ENCODE results near the gene NTRK3. TPM values are rescaled to one million over a fixed set of nuclear protein-coding genes. Genes with fewer than 3 reads are reported as not detected.

NTRK3 gene
- total RNA-seq, 4 donors from 2014 or later: 5.3 to 11.7 (median 6.3) TPM

DNA sequence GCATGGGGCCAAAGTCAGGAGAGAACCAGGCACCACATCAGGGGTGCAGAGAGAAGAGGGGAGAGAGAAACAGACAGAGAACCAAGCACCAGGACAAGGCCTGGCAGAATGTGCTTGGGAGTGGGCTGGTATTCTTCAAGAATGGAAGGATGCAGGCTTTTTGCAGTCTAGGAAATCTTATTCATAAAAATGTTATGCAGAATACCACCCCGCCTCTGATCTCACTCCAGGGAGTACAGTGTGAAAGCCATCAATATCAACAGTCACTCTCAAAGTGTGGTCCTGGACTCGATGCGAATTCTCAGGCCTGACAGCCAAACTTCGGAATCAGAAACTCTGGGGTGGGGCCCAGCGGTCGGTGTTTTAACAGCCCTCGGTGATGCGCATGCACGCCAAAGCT, 16.9 kb downstream of the NTRK3 start:
- DNase-seq (ENCODE audit: low spot score in 2 of 2): no peak
- Histone ChIP-seq H3K27ac (no peak overlapping the region), H3K36me3 (no peaks in the 10 kb centered on the region), H3K27me3 (peaks cover 4% of the 10 kb centered on the region), H3K9me3 (no peaks in the 10 kb centered on the region), H3K4me1 (no peaks in the 10 kb centered on the region), H3K4me3 (no peak overlapping the region)
- TF ChIP-seq, protein P1, sequence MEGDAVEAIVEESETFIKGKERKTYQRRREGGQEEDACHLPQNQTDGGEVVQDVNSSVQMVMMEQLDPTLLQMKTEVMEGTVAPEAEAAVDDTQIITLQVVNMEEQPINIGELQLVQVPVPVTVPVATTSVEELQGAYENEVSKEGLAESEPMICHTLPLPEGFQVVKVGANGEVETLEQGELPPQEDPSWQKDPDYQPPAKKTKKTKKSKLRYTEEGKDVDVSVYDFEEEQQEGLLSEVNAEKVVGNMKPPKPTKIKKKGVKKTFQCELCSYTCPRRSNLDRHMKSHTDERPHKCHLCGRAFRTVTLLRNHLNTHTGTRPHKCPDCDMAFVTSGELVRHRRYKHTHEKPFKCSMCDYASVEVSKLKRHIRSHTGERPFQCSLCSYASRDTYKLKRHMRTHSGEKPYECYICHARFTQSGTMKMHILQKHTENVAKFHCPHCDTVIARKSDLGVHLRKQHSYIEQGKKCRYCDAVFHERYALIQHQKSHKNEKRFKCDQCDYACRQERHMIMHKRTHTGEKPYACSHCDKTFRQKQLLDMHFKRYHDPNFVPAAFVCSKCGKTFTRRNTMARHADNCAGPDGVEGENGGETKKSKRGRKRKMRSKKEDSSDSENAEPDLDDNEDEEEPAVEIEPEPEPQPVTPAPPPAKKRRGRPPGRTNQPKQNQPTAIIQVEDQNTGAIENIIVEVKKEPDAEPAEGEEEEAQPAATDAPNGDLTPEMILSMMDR (IDR thresholded peaks at IDR 0.05): no peak
- TF ChIP-seq EP300 (IDR thresholded peaks at IDR 0.05) (no peak), POLR2A (IDR thresholded peaks at IDR 0.05) (no peak), POLR2AphosphoS5 (IDR thresholded peaks at IDR 0.05) (no peak)
- WGBS: 78% methylated on average over 9 of the region's 9 CpGs

DNA sequence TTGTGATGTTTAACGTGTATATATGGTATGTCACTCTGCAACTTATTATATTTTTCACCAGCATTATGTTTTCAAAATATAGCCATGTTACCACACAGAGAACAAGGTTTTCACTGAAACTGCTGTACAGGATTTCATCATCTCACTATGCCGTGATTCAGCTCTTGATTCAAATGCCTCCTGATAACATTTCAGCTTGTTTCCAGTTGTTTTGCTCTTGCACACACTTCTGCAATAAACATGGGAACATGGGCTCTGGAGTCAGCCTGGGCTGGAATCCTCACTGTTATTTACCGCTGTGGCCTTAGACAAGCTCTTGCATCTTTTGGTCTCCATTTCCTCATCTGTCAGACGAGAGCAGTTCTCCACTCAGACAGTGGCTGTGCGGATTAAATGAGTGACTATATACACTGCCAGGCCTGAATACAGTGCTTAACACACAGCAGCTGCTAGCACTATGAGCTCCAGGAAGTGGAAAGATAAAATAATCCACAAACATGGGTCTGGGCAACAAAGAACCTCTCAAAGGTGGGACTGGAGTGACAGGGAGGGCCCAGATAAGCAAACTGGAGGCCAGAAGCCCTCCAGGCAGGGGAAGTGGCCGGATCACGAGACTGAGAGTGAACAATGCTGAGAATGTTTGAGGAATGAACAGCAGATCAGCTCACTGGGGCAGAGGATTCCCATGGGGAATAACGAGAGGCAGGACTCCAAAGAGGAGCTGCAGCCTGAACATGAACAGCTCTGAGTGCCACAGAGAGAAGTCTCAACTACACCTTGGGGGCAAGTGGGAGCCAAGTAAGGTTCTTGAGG, 17.7 kb downstream of the NTRK3 start:
- WGBS: 63% methylated on average over 8 of the region's 8 CpGs

DNA sequence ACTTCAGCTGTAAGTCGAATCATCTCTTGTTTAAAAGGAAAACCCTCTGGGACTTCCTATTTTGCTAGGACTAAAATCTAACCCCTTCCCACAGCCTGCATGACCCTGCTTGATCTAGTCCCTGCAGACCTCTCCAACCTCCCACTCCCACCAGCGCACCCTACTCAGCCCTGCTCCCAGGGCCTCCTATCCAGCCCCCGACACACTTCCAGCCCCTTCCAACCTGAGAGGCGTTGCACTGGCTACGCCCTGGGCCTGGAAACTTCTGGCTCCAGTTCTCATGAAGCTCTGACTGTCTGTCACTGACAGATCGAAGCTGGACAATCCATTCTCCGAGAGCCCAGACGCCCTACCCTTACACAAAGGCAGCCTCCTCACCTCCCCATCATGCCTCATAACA, 21.8 kb downstream of the NTRK3 start:
- Histone ChIP-seq H3K27me3 (peaks cover 2% of the 10 kb centered on the region), H3K4me3 (no peak overlapping the region), H3K27ac (no peak overlapping the region), H3K36me3 (no peaks in the 10 kb centered on the region), H3K9me3 (no peaks in the 10 kb centered on the region), H3K4me1 (no peaks in the 10 kb centered on the region)
- DNase-seq (ENCODE audit: low spot score in 2 of 2): no peak
- 92% methylated on average over 8 of the region's 8 CpGs for WGBS
- TF ChIP-seq POLR2AphosphoS5 (IDR thresholded peaks at IDR 0.05): no peak
- TF ChIP-seq, protein P1 (IDR thresholded peaks at IDR 0.05): no peak
- TF ChIP-seq POLR2A (IDR thresholded peaks at IDR 0.05): no peak
- no peak for TF ChIP-seq EP300 (IDR thresholded peaks at IDR 0.05)

More for the DNA sequence above, 17.7 kb downstream of the NTRK3 start:
- no peak overlapping the region for H3K4me3 ChIP-seq
- peaks cover 4% of the 10 kb centered on the region for H3K27me3 ChIP-seq
- no peaks in the 10 kb centered on the region for H3K36me3 ChIP-seq
- H3K9me3 ChIP-seq: no peaks in the 10 kb centered on the region
- H3K4me1 ChIP-seq: no peaks in the 10 kb centered on the region
- no peak overlapping the region for H3K27ac ChIP-seq
- TF ChIP-seq POLR2A (IDR thresholded peaks at IDR 0.05) (no peak), POLR2AphosphoS5 (IDR thresholded peaks at IDR 0.05) (no peak)
- DNase-seq (ENCODE audit: low spot score in 2 of 2): no peak

DNA sequence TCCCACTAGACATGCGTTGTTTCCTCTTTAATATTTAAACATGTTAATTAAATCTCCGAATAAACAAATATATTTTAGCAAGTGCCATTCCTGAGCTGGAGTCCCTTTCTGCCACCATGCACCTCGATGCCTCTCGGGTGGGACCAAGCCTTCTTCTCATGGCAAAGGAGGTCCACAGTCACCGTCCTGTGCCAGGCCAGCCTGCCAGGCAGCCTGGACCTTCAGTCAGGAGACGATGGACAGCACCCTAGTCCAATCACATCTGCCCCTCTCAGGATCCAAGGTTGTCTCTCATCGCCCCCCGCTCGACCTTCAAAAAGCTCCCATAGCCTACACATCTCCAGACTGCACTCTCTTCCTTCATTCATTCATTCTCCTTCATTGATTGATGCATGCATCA, 22.6 kb downstream of the NTRK3 start:
- no peaks in the 10 kb centered on the region for H3K9me3 ChIP-seq
- 95% methylated on average over 9 of the region's 9 CpGs for WGBS

DNA sequence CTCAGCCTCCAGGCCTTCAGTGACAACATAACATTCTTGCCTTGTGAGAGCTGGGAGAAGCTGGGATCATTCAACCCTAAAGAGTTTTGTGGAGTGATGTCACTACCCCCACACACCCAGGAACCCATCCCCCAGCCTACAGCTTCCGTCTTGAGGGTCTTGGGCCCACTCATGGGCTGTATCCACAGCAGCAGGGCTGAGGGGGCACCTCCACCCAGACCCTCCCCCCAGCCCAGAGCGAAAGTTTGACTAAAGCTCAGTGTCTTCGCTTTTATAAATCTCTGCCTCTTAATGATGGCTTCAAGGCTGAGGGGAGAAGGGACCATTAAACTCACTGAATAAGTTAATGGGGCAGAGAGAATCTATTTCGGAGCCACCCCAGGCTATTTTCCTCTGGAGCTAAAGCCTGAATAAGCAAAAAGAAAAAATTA, 23.8 kb downstream of the NTRK3 start:
- no peak for TF ChIP-seq POLR2AphosphoS5 (IDR thresholded peaks at IDR 0.05)
- TF ChIP-seq EP300 (IDR thresholded peaks at IDR 0.05): no peak
- TF ChIP-seq POLR2A (IDR thresholded peaks at IDR 0.05): no peak
- TF ChIP-seq, protein P1 (IDR thresholded peaks at IDR 0.05): no peak
- 87% methylated on average over 4 of the region's 4 CpGs for WGBS
- DNase-seq (ENCODE audit: low spot score in 2 of 2): no peak

More for the DNA sequence above, 22.6 kb downstream of the NTRK3 start:
- Histone ChIP-seq H3K27me3 (peaks cover 2% of the 10 kb centered on the region), H3K36me3 (no peaks in the 10 kb centered on the region), H3K4me1 (no peaks in the 10 kb centered on the region), H3K27ac (no peak overlapping the region), H3K4me3 (no peak overlapping the region)
- no peak for TF ChIP-seq POLR2A (IDR thresholded peaks at IDR 0.05)
- no peak for DNase-seq (ENCODE audit: low spot score in 2 of 2)

DNA sequence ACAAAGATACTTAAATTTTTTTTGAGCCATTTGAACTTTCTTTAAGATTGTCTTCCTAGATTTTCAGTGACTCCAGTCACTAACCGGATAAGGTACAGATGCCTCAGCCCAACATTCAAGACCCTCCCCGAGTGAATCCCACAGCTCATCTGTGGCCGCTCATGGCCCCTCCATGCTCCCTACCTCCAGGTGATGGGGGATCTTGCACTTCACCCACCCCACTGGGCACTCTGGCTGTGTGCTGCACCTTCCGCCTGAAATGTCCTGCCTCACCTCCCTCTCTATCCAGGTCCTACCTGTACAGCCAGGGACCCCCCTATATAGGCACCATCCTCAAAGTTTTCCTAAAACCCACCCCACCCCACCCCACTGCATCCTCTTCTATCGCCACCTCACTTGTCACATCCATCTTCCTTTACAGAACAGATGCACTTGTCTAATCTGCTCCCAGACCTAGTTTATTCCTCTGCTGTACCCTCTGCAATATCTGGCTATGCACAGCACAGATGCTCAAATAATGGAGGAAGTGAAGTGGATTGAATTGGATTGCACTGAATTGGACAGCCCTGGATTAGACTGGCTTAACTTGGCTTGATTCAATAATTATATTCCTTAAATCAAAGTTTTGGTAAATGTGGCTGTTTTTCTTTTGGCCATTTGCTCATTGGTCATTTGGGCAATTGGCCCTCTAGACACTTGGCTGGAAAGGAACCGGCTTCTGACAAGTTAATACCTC, 24.5 kb downstream of the NTRK3 start:
- Histone ChIP-seq H3K27ac (no peak overlapping the region), H3K36me3 (no peaks in the 10 kb centered on the region), H3K4me3 (no peak overlapping the region), H3K27me3 (peaks cover 8% of the 10 kb centered on the region), H3K9me3 (no peaks in the 10 kb centered on the region), H3K4me1 (no peaks in the 10 kb centered on the region)
- WGBS: 95% methylated on average over 6 of the region's 6 CpGs
- TF ChIP-seq POLR2AphosphoS5 (IDR thresholded peaks at IDR 0.05) (no peak), POLR2A (IDR thresholded peaks at IDR 0.05) (no peak), EP300 (IDR thresholded peaks at IDR 0.05) (no peak)
- no peak for DNase-seq (ENCODE audit: low spot score in 2 of 2)

More for the DNA sequence above, 23.8 kb downstream of the NTRK3 start:
- Histone ChIP-seq H3K27ac (no peak overlapping the region), H3K27me3 (peaks cover 8% of the 10 kb centered on the region), H3K9me3 (no peaks in the 10 kb centered on the region), H3K4me3 (no peak overlapping the region), H3K36me3 (no peaks in the 10 kb centered on the region), H3K4me1 (no peaks in the 10 kb centered on the region)

All from suprapubic skin (tissue), 4 donors.